ENCODE measurements around the gene OPHN1.

Gene OPHN1

GRCh38 chrX:68433155-68433980 is at the start of gene OPHN1:
OPHN1 (minus strand) TSS chrX:68433495; CDS start chrX:68433020, 475 bp downstream.
- DNase-seq (ENCODE audit: low read depth): peak; percentile 18

- DNase-seq (ENCODE audit: low read depth): no peak
Observed at GRCh38 chrX:68480969-68481368, 47.7 kb upstream of the OPHN1 start.

DNA sequence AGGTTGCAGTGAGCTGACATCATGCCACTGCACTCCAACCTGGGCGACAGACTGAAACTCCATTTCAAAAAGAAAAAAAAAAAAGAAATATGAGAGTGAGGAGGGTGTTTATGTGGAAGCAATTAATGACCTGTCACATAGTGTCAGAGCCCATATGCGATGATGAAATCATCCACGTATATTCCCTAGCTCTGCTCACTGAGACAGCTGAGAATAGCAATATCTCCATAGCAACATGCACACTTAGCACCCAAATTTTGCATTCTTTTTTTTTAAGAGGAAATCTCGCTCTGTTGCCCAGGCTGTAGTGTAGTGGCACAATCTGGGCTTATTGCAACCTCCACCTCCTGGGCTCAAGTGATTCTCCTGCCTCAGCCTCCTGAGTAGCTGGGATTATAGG is 31.5 kb upstream of the OPHN1 start:
- no peak for DNase-seq (ENCODE audit: low read depth)

DNA sequence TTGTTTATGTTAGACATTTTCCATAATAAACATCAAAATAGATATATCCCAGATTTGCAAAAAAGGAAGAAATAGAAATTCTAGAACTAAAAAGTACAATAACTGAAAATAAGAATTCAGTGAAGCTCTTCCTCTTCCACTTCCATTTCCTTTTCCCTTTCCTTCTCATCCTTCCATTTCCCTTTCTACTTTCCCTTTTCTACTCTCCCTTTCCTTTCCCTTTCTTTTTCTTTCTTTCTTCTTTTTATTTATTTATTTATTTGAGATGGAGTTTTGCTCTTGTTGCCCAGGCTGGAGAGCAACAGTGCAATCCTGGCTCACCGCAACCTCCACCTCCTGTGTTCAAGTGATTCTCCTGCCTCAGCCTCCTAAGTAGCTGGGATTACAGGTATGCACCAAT is 30.6 kb upstream of the OPHN1 start:
- DNase-seq (ENCODE audit: low read depth): no peak

GRCh38 chrX:68462653-68463052 is 29.4 kb upstream of the OPHN1 start:
- DNase-seq (ENCODE audit: low read depth): no peak

GRCh38 chrX:68462197-68462596 is 28.9 kb upstream of the OPHN1 start:
- no peak for DNase-seq (ENCODE audit: low read depth)

DNA sequence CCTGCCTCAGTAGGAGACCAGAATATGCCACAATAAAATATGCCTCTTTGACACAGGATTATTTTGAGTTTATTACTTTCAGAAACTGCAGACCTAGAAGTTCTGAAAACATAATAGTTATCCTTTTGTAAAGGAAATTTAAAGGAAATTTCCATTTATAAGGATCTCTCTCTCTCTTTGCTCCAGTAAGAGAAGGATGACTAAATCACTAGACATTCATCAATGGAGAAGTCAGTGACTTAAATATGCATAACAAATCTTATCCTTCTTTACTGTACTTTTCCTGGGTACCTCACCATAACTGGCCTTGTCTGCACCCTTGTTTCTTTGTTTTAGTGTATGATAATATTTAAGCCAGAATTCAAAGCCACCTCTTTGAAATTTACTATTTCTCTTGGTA is 28.3 kb upstream of the OPHN1 start:
- no peak for DNase-seq (ENCODE audit: low read depth)

DNA sequence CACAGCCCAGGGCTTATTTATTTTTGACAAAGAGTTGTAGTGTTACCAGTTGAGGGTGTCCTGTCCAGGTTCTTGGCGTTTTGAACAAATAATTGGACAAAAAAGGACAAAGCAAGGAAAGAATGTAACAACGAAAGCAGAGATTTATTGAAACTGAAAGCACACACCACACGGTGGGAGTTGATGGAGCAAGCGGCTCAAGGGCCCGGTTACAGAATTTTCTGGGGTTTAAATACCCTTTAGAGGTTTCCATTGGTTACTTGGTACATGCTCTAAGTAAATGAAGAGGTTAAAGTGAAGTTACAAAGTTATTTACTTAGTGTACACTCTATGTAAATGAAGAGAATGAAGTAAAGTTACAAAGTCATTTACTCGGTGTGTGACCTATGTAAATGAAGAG is 27.8 kb upstream of the OPHN1 start:
- DNase-seq (ENCODE audit: low read depth): no peak

- no peak for DNase-seq (ENCODE audit: low read depth)
Observed at GRCh38 chrX:68455151-68455510, 21.8 kb upstream of the OPHN1 start.

DNA sequence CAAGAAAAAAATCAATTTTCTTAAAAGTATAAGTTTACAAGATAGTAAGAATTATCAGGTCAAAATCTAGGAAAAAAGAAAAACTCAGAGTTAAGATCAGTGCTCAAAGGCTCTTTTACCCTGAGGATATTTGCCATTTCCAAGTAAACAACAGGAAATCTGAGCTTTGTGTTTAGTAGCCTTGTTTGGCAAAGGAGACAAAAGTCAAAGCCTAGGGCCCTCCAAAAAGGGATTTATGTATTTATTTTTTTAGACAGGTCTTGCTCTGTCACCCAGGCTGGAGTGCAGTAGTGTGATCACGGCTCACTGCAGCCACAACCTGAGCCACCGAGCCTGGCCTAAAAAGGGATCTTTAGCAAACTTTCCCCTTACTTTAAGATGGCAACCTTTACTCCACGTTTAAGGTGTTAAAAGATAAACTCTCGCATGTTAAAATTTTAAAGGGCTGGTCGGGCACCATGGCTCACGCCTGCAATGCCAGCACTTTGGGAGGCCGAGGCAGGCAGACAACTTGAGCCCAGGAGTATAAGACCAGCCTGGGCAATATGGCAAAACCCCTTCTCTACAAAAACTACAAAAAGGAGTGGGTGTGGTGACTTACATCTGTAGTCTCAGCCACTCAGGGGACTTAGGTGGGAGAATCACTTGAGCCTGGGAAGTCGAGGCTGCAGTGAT is 21.3 kb upstream of the OPHN1 start:
- DNase-seq (ENCODE audit: low read depth): no peak

DNA sequence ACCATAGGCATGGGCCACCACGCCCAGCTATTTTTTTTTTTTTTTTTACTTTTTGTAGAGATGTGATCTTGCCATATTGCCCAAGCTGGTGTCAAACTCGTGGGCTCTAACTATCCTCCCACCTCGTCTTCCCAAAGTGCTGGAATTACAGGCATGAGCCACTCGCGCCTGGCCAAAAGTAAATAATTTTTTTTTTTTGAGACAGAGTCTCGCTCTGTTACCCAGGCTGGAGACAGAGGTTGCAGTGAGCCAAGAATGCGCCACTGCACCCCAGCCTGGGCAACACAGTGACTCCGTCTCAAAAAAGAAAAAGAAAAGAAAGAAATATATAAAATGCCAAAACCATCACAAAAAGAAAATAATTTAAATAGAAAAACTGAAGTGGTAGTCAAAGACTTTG is 18.4 kb upstream of the OPHN1 start:
- DNase-seq (ENCODE audit: low read depth): no peak

DNA sequence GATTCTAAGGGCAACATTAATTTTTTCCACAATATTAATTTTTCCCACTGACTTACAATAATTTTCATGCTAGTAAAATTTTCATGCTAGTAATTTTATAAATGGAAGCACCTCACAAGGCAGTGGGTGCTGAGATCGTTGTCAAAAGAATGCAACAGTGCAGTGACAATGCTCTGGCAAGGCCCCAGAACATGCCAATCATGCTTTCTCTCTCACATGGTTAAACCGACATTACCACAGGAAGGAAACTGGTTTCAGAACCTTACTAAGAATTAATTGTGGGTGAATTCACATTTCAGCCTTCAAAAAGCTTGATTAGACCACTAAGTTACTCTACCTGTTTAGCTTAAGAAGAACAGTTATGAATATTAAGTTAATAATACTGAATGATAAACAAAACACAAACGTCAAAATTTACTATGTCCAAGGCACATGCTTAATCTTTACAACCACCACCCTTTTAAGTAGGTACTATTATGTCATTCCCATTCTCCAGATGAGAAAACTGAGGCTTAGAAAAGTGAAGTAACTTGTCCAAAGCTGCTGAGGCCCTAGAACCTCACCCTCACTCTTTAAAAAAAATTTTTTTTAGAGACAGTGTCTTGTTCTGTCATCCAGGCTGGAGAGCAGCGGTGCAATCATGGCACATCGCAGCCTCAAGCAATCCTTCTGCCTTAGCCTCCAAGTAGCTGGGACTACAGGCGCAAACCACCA is 10.0 kb upstream of the OPHN1 start:
- DNase-seq (ENCODE audit: low read depth): no peak

DNA sequence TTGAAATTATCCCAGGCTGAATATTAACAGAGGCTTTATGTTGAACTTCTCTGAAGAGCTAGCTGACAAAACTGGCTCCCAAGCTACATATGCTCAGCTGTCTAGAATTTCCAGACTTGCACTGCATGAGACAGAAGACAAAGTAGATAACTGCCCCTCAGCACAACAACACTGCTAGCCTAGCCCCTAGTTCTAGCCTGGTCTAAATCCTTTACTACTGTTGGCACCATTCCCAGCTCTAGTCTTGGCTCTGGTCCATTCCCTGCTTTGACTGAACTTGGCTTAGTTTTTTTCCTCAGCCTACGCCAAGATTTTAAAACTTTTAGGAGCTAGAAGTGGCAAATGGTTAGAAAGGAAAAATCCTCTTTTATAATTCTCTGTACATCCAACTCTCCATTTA is 7.6 kb upstream of the OPHN1 start:
- no peak for DNase-seq (ENCODE audit: low read depth)

GRCh38 chrX:68440442-68440841 is 7.1 kb upstream of the OPHN1 start:
- DNase-seq (ENCODE audit: low read depth): no peak

- DNase-seq (ENCODE audit: low read depth): no peak
Observed at GRCh38 chrX:68439341-68439740, 6.0 kb upstream of the OPHN1 start.

- no peak for DNase-seq (ENCODE audit: low read depth)
Observed at GRCh38 chrX:68438575-68438974, 5.3 kb upstream of the OPHN1 start.

- no peak for DNase-seq (ENCODE audit: low read depth)
Observed at GRCh38 chrX:68433981-68434299, 645 bp upstream of the OPHN1 start.

DNA sequence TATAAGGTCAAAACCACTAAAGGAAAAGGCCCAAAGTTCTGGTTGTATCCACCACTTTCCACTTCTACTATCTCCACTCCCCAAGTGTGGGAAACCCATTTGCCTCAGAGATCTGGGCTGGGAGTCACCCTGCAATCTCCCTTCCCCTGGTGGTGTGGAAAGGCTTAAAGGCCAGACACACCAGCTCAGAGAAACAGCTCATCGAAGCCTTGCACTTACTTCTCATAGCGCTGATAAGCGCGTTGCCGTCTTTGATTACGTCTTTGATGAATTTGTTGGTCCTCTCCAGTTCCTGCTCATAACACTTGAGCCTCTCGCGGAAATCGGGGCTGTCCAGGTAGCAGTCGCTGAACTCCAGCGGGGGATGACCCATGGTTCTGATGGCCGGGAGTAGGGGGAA is 647 bp downstream of the OPHN1 start:
- no peak for DNase-seq (ENCODE audit: low read depth)

- no peak for DNase-seq (ENCODE audit: low read depth)
Observed at GRCh38 chrX:68431836-68432235, 1.5 kb downstream of the OPHN1 start.

DNA sequence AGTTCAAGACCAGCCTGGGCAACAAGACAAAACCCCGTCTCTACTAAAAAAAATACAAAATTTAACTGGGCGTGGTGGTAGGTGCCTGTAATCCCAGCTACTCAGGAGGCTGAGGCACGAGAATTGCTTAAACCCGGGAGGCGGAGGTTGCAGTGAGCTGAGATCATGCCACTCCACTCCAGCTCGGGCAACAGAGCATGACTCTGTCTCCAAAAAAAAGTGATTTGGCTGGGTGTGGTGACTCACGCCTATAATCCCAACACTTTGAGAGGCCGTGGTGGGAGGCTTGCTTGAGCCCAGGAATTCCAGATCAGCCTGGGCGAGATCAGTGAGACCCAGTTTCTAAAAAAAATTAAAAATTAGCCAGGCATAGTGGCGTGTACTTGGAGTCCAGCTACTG is 4.1 kb downstream of the OPHN1 start:
- no peak for DNase-seq (ENCODE audit: low read depth)

DNA sequence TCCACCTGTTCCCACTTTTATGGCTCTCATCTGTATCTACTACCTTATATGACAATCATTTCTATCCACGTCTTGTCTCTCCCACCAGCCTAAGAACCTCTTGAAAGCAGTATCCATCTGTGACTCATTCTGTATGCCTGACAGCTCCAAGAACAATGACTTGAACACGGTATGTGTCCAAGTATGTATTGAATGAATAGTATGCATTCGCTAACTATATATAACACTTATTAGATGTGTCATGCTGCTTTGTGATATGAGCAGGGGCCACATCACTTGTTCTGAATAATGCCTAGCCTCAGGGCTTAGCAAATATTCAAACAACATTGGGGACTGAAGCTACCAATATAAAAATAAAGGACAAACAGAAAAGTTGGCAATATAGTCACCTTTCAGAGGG is 4.9 kb downstream of the OPHN1 start:
- DNase-seq (ENCODE audit: low read depth): no peak

DNA sequence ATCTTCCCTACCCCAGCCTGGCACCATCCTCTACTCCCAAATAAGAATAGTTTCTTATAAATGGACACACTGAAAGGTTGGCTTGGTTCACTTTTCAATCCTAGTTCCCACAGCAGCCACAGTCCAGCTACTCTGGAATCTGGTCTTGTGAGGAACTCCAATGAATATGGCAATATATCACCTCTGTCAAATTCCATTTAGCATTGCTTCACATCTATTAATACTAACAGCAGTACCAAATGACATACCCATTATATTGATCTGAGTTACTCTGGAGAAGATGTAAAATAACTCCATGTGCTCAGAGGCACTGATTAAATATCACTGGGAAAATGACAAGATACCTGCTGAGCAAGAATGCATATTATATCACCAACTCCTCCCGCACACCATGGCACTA is 8.6 kb downstream of the OPHN1 start:
- no peak for DNase-seq (ENCODE audit: low read depth)

DNA sequence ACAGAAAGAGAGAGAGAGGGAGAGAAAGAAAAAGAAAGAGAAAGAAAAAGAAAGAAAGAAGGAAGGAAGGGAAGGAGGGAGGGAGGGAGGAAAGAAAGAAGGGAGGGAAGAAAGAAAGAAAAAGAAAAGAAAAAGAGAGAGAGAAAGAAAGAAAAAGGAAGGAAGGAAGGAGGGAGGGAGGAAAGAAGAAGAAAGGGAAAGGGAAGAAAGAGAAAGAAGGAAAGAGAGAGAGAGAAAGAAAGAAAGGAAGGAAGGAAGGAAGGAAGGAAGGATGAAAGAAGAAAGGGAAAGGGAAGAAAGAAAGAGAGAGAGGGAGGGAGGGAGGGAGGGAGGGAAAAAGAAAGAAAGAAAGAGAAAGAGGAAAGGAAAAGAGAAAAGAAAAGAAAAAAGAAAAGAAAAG is 10.8 kb downstream of the OPHN1 start:
- no peak for DNase-seq (ENCODE audit: low read depth)

Measured in CMK (cell line).